CD4-positive, alpha-beta T cell treated with Interleukin-12 subunit alpha and Interleukin-12 subunit beta, for 1 hour (primary cell): Measurements from ENCODE around the gene DVL2.

Experiments
- DNase-seq: peaks from one replicate; pipeline ENCODE4 v3.0.0-alpha.2; 2020

Gene DVL2

DNA sequence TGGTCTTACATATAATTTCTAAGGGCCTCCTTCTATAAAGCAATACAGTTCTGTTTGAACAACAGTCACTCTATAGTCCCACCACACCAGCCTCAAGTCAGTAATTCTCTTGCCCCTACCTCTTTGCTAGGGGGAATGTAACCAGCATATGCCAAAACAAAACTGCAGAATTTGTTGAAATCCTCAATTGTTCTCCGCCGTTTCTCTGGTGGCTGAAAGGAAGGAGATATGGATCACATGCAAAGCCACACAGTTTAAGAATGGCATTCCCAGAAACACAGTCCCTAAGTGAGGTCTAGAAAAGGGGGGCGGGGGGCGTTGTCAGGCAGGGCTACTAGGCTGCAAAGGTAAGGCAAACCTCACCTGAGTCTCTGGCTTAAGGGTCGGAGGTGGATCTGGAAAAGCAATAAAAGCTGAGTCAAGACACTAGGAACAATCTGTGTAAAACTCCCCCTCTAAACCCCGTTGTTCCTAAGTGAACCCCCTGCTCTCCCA is 3.0 kb upstream of the DVL2 start:
- DNase-seq: no peak

DNA sequence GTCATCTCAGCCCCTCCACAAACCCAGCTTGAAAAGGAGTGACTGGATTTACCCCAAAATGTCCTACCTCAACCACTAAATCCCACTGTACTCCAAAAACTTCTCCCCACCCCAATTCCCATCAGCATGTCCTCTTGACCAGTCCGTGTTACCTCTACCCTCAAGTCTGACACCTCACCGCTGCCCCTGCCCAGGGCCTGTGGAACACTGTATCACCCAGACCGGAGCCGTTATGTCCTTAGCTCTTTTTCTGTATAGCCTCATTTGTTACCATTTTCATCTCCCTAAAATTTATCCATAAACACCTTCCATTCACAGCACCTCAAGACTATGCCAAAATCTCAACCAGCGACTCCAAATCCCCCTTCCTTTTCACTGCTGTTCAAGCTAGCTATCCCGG is 2.5 kb upstream of the DVL2 start:
- DNase-seq: no peak

DNA sequence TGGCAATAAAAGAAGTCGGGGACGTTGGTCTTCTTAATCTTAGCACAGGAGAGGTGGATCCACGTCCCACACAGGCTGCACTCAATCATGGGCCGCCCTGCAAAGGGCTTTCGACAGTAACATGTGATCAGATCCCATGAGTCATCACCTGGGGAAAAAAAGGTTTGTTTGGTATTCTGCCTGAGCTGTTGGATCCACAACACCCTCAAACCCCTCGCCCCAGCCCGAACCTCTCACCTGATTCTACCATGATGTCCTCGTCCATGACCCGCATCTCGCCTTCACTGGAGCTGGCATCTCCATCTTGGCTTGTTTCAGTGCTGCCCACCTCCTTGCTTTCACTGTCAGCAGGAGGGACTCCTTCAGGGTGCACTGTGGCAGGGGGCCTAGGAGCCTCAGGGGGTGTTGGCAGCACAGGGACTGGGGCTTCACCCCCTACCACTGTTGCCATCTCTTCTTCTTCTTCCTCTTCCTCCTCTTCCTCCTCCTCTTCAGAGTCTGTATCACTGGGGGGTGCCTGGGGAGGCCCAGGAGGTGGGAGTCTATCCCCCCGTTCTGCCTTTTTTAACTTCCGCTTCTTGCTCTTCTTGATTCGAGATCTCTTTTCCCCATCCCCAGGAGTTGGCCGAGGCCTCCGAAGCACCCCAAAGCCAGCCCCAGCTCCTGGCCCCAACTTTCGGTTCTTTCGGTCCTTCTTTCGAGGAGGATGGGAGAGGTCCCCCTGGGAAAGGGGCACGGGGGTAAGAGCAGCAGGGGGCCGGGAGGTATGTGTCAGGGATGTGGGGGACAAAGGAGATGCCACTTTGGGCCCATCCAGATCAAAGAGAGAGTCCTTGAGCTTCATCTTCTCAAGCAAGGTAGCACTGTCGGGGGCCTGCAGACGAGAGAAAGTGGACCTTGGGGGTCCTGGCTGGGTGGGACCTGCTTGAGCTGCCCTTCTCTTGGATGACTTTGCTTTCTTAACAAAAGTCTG is 1.7 kb upstream of the DVL2 start:
- DNase-seq: no peak

DNA sequence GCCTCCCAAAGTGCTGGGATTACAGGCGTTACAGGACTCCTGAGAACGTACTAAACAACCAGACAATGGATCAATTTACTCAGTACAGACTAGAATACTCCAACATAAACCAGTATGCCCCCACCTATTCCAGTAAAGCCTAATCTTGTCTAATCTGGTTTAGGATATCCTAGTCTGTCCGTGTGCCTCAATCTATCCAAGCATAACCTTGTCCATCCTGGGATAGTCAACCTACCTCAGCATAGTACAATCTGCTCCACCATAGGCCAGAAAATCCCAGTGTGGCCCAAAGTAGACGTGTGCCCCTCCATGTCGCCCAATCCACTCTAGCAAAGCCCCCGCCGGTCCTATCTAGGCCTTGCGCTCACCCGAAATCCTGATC is 625 bp downstream of the DVL2 start:
- DNase-seq: no peak

DNA sequence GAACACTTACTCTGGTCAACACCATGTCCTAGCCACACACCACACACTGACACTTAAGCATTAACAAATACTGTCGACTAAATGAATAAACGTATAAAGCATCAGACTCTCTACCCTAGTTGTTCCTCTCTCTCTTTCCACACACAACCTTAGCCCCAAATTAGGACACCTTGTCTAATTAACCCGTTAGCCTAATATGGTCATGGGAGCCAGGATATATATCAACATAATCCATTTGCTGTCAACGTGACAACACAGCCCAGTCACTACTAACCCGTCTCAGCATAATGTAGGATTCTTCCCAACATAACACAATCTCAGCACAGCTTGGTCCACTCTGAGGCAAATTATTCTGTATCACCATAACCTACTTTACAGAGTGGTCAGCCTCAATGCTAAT is 2.2 kb downstream of the DVL2 start:
- no peak for DNase-seq

DNA sequence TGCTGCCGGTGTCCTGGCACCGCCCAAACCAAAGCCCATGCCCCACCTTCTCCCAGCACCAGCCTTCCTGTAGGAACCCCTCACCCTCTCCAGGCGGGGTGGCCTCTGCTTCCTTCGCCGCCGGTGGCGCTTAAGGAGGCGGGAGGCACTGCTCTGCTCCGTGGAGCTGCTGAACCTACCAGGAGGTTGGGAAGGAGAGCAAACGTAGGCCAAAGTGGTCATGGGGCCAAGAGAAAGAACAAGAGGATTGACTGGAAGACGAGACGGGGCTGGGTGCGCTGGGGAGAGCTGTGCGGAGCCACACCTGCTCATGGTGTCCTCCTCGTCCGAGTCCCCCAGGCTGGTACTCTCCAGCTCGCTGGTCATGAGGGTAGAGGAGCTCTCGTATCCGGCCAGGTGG is 4.8 kb downstream of the DVL2 start:
- DNase-seq: no peak

DNA sequence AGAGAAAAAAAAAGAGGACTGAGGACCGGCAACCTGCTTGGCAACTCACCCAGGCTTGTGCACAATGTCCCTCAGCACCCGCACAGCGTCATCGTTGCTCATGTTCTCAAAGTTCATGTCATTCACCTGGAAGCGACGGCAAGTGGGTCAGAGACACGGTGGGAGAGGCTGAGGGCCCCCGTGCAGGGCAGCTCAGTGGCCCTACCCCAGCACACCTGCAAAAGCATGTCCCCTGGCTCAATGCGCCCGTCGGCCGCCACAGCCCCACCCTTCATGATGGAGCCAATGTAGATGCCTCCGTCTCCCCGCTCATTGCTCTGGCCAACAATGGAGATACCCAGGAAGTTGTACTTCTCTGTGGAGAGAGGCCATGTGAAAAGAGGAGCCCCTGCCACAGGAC is 5.4 kb downstream of the DVL2 start:
- DNase-seq: no peak

DNA sequence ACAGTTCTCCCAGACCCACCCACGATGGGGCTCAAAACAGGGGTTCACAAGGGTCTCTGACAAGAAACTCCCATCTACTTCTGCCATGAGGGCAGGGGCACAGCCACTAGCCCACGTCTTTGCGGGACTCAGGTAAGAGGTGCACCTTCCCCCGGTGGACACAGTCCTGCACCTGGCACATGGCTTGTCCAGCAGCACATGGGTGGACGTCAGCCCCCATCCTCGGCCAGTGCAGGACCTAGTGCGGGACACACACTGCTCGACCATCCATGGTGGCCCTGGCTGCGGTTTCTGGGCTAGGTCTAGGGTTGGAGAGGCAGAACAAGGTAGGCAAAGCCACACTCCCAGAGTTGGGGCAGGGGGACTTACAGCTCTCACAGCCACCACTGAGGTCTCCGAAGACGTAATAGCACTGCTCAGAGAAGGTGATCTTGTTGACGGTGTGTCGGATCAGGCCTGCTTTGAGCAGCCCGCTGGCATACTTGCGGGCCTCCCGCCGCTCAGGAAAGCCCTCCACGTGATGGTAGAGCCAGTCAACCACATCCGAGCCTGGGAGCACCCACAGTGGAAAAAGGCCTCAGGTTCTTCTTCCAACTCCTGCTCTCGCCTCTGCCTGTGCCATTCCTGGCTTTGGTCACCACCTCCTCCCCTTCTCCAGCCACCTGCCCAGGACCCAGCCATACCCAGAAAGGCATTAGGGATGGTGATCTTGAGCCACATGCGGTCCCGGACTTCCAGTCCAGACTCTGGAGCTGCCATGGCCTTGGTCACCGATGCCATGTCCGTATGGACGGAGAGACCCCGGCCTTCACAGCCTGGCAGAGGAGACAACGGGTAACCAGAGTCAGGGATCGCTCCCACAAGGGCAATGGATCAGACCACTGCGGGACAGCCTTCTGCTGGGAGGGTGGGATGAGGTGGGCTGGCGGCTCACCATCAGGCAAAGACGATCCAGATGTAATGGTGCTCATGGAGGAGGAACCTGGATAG is 7.3 kb downstream of the DVL2 start:
- no peak for DNase-seq

DNA sequence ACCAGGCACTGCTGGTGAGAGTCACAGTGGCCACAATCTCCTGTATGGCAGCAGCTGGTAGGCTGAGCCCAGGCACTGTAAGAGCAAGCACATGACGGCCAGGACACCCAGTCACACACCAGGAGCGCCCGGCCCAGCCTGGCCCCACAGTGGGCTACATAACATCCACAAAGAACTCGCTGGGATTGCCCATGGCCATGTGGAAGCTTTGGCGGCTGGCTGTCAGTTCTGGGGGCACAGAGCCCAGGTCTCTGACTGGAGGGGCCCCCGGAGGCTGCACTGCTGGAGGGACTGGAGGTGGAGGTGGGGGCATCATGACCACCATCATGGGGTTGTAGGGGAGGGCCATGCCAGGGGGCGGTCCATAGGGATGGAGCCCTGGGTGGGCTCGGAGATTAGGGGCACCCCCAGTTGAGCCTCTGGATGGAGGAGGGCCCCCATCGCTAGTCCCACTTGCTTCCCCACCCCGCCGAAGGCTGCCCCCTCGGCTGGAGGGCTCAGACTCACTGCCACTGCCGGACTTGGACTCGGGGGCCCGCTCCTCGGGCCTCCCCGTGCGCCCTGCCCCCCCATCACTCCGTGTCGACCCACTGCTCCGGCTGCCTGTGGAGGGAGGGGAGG is 8.5 kb downstream of the DVL2 start:
- DNase-seq: no peak

DNA sequence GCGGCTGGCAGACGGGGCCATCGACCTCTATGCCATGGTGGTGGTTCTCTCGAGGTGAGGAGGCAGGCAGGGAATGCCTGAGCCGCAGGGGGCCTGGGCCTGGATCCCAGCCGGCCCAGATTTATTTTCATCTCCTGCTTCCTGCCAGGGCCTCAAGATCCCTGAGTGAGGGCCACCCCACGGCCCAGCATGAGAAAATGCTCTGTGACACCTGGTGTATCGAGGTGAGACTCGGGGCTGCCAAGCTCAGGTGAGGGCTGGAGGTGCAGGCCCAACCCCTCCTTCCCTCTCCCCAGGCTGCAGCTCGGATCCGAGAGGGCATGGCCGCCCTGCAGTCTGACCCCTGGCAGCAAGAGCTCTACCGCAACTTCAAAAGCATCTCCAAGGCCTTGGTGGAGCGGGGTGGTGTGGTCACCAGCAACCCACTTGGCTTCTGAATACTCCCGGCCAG is 9.6 kb downstream of the DVL2 start:
- DNase-seq: no peak

DNA sequence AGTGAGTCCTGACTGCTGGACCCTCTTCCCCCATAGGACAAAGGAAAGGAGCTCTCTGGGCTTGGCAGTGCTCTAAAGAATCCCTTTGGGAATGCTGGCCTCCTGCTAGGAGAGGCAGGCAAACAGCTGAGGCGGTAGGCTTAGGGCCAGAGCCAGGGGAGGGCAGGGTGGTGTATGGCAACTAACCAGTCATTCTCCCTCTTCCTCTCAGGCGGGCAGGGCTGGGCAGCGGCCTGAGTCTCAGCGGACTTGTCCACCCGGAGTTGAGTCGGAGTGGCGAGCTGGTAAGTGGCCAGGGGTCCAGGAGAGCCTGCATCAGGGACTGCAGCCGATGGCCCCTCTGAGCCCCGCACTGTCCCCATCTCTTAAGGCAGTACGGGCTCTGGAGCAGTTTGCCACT is 10.2 kb downstream of the DVL2 start:
- no peak for DNase-seq

DNA sequence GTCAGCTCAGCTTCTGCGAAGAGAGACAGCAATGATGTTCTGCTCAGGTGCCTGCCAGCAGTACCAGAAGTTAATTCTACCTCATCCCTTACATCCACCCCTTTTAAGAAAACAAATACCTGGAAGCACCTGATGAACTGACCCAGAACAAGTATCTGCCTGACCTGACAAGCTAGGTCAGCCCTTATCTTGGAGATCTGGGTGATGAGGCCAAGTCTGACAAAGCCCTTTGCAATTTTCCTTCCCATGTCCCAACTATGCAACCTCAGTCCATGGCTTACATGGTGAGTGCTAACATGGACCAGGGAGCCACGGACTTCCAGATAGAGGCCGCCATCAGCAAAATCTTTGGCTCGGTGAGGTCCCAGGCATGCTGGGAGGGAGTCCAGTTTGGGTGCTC is 10.9 kb downstream of the DVL2 start:
- DNase-seq: no peak

DNA sequence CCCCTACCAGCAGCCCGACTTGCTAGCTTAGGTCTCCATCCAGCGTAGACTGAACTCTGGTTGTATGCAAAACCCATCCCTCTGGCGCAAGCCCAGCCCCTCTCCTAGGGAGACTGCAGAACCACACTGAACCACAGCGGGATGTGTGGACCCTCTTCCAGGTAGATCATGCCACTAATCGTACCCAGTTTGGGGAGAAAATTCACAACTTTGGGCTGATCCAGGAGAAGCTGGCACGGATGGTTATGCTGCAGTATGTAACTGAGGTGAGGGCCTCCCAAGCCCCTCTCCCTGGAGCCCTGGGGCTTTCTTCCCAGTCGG is 11.4 kb downstream of the DVL2 start:
- no peak for DNase-seq

DNA sequence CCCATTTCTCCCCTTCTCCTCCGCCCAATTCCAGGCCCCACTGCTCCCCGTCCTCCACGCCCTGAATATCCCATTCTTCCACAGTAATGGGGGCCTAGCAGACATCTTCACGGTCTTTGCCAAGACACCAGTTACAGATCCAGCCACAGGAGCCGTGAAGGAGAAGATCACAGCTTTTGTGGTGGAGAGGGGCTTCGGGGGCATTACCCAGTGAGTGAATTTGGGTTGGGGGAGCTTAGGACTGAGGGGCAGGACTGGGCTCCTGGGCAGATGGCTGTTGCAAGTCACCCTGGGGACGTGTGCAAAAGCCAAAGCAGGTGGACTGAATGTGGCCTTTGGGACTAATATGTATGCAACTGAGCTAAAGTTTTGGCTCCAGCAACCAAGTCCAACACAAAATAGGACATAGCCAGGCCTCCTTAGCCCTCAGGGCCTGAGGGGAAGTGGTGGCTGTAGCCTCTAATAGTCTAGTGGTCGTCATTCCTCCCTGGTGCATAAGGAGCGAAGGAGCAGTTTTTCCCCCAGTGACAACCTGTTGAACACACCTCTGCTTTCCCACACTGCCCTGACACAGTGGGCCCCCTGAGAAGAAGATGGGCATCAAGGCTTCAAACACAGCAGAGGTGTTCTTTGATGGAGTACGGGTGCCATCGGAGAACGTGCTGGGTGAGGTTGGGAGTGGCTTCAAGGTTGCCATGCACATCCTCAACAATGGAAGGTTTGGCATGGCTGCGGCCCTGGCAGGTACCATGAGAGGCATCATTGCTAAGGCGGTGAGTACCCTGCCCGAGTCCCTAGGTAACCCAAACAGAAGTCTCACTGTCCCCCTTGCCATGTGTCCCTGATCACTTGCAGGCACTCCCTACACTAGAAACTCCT is 12.0 kb downstream of the DVL2 start:
- no peak for DNase-seq

DNA sequence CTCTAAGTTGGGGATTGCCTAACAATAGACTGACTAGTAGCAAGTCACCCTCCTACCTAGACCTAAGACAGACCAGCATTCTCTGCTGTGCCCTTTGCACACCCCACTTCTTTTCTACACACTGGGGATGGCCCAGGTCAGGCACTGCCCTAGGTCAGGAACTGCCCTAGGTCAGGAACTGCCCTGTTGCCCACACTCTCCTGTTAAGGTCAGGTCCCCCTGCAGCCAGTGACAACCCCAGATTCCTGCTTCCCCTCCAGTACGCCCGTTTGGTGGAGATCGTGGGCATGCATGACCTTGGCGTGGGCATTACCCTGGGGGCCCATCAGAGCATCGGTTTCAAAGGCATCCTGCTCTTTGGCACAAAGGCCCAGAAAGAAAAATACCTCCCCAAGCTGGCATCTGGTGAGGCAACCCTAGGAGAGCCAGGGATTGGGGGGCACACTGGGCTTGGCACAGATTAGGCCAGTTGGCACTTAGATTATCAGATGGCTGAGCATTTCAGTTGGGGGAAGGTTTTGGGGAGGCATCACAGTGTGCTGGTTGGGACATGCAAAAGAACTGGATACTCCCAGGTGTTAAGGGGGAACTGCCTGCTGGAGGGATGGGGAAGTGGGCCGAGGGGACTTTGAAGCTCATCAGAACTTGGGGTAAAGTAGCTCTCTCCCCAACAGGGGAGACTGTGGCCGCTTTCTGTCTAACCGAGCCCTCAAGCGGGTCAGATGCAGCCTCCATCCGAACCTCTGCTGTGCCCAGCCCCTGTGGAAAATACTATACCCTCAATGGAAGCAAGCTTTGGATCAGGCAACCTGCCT is 12.8 kb downstream of the DVL2 start:
- DNase-seq: no peak

DNA sequence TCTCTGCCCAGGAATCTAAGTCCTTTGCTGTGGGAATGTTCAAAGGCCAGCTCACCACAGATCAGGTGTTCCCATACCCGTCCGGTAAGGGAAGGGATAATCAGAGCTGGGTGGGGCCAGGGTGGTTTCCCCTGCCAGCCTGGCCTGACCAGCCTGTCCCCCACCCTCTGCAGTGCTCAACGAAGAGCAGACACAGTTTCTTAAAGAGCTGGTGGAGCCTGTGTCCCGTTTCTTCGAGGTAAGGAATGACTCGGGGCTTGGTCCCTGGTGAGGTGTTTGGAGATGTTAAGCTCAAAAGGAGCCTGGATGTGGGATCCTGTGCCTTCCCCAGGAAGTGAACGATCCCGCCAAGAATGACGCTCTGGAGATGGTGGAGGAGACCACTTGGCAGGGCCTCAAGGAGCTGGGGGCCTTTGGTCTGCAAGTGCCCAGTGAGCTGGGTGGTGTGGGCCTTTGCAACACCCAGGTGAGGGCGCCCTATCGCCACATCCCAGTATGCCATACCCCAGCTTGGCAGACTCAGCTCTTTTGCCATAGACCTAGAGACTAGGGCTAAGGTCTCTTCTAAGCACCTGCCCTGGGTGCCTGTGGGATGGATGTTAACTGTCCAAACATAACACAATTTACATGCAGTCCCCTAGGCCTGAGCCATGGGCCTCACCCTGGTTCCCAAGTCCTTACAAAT is 13.6 kb downstream of the DVL2 start:
- DNase-seq: peak; percentile 71

DNA sequence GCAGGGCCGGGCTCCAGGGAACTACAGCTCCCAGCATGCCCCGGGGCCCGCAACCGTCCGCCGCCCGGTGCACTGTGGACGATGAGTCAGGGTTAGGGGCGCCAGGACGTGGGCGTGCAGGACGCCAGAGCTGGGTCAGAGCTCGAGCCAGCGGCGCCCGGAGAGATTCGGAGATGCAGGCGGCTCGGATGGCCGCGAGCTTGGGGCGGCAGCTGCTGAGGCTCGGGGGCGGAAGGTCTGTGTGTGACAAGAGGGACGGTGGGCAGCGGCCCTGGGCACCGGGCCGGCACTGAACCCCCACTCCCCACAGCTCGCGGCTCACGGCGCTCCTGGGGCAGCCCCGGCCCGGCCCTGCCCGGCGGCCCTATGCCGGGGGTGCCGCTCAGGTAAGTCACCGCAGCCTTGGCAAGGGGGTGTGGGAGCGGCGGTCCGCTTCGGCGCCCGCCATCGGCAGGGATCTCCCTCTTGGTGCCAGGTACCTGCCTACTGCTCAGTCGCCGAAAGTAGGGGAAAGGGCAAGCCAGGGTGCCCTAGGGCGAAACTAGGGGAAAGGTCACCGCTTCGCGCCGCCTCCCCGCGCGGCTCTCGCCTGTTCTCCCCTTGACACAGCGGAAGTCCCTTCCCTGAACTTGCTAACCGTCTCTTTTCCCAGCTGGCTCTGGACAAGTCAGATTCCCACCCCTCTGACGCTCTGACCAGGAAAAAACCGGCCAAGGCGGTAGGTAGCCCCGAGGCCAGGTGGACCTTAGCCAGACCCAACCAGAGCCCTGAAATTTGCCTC is 14.3 kb downstream of the DVL2 start, which contains the start of the genes ACADVL and DLG4:
Gene ACADVL, plus strand, starts transcription at position 127 of the 781 bp plus-strand sequence. Its CDS starts 47 bp downstream, at position 174.
Gene DLG4, minus strand, starts transcription at position 25 of the 781 bp plus-strand sequence.
- DNase-seq: peak; percentile 83

DNA sequence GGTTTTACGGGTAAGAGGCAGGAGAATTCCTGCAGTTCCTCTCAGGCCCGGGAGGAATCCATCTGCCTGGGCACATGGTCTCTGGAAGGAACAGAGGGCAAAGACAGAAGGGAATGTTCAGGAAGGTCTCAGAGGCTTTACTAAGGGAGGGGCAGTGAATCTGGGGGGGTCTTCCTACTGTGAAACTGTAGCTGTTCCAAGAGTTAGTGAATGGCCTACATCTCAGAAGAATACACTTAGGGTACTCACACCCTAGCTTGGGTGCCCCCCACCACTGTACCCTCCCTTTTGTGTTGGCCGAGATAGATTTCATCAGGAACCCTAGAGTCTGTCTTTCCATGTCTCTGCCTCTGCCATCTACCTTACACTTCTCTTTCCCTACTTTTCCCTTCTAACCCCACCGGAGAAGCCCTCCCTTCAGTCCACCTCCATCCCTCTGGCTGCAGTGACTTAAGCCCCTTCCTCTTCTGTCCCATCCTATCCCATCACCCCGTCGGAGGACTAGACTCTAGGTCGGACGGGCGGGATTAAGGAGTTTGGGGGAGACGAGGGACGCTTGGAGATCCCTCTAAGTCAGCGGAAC is 15.0 kb downstream of the DVL2 start:
- no peak for DNase-seq

DNA sequence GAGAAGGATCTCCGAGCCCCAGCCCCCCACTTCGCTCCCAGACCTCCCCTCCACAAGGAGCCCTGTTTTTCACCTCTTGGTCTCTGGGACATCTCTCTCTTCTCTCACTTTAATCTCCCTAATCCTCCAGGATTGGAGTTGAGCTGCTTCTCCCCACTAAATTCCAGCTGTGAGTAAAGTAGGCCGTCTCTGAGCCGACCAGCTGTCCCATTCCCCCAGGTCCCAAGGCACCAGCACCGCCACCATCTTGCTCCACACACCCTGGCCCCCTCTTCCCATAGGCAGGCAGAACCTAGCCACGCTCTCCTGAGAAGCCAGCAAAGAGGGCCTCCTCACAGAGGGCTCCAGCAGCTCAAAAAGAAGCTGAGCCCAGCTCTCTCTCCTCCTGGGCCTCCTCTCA is 15.6 kb downstream of the DVL2 start:
- no peak for DNase-seq
